Measurements from ENCODE around the gene RASGEF1B. TPM values are rescaled to one million over a fixed set of nuclear protein-coding genes. Genes with fewer than 3 reads are reported as not detected.

RASGEF1B gene
- total and polyA plus RNA-seq, 9 of the 15 experiments (the other 6 are each of a cell fraction or from before 2014, with no cell fraction given): 0.04 to 0.57 (median 0.22) TPM

- no peak for TF ChIP-seq RERE (CRISPR knock-in tag; IDR thresholded peaks at IDR 0.05; ENCODE audit: borderline replicate concordance)
- TF ChIP-seq CBX3 (IDR thresholded peaks at IDR 0.05; ENCODE audit: borderline replicate concordance in 1 of 2, low read length in 2 of 2): no peak
- no peak for TF ChIP-seq KLF1 (tag; IDR thresholded peaks at IDR 0.05)
Measured at GRCh38 chr4:81516241-81516640, 44.5 kb upstream of the RASGEF1B start (continued).

- Histone ChIP-seq H3K9ac (ENCODE audit: insufficient read depth in 1 of 2, low read depth in 2 of 2, low read length in 2 of 2) (no peak overlapping the region), H3K27me3 (ENCODE audit: control insufficient read depth in 2 of 2, insufficient read depth in 2 of 2, low read length in 2 of 2) (0 out of 5 replicates have a peak, but pooled peaks cover 0 to 3% of the 10 kb centered on the region in 2 experiments), H3K79me2 (ENCODE audit: control insufficient read depth, insufficient read depth, low read length) (no peaks in the 10 kb centered on the region), H3K4me3 (no peak overlapping the region), H3K9me1 (ENCODE audit: control insufficient read depth, insufficient read depth, low read length) (no peaks in the 10 kb centered on the region), H3K4me1 (replicated peaks in 1 of 2; ENCODE audit: control insufficient read depth in 2 of 2, insufficient read depth in 2 of 2, low read length in 2 of 2) (no peaks in the 10 kb centered on the region), H4K20me1 (replicated peaks; ENCODE audit: control insufficient read depth, insufficient read depth, low read length) (no peaks in the 10 kb centered on the region), H3K9me3 (replicated peaks; ENCODE audit: control insufficient read depth, insufficient read depth, low read depth, low read length) (no peaks in the 10 kb centered on the region), H3K4me2 (ENCODE audit: insufficient read depth, low read length) (no peak overlapping the region), H3K27ac (ENCODE audit: extremely low read depth, low read depth, low read length) (no peak overlapping the region), H3K36me3 (ENCODE audit: control insufficient read depth, insufficient read depth, low read length) (no peaks in the 10 kb centered on the region), H2AFZ (ENCODE audit: low read depth, low read length) (no peak overlapping the region)
- intact Hi-C loops (cut with micrococcal nuclease): no loop called here
- in situ Hi-C loops (cut with MboI): no loop called here
- DNase-seq (ENCODE audit: extremely low read depth in 1 of 4, low spot score in 3 of 4) (no peak), FAIRE-seq (no peak), ATAC-seq (no peak)
- ChIA-PET POLR2A (no interaction called here), CTCF (ENCODE audit: low intra/inter-chr PET ratio) (no interaction called here)
- TF ChIP-seq ZNF274 (IDR thresholded peaks at IDR 0.05; ENCODE audit: borderline replicate concordance, low read depth, low read length): no peak
- no peak for TF ChIP-seq ZFP30 (CRISPR knock-in tag; IDR thresholded peaks at IDR 0.05; ENCODE audit: borderline replicate concordance)
- WGBS (ENCODE audit: insufficient coverage, low coverage, missing lambda C conversion rate): 2% methylated on average over 4 of the region's 4 CpGs
- BruUV-seq (replicated peaks): no TSS peak
Measured at GRCh38 chr4:81512757-81513501, 41.2 kb upstream of the RASGEF1B start.

Measured in K562 (cell line).